ENCODE data around the gene FCN1. TPM values are rescaled to one million over a fixed set of nuclear protein-coding genes. Genes with fewer than 3 reads are reported as not detected.

Gene FCN1
- total and polyA plus RNA-seq, 10 of the 15 experiments (the other 5 are each of a cell fraction or from before 2014, with no cell fraction given) = 0.08 TPM; not detected in 9

DNA sequence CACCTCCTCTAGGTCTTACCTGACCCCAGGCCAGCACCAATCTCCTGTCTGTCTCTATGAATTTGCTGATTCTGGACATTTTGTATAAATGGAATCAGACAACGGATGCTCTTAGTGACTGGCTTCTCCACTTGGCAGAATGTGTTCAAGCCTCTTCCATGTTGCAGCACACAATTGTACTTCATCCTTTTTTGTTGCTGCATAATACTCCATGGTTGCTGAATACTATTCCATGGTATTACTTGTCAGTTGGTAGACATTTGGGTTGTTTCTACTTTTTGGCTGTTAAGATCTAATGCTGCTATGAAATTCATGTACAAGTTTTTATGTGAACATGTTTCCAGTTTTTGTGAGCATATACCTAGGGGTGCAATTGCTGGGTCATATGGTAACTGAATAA is 34.3 kb upstream of the FCN1 start:
- peaks cover 0 to 1% of the 10 kb centered on the region in 2 experiments; a peak in 1 of 4 replicates for H3K27me3 ChIP-seq (replicated peaks in 1 of 2; ENCODE audit: control insufficient read depth in 2 of 2, insufficient read depth in 2 of 2, low read length in 1 of 2)
- 0% methylated on average over 1 of the region's 1 CpG for WGBS (ENCODE audit: insufficient coverage, insufficient replicate concordance, low lambda C conversion rate, missing lambda C conversion rate)
- H3K4me2 ChIP-seq (ENCODE audit: control insufficient read depth, insufficient read depth) = no peak overlapping the region
- FAIRE-seq (no peak), DNase-seq (ENCODE audit: low read depth, low spot score) (no peak), ATAC-seq (no peak)
- H2AFZ ChIP-seq (ENCODE audit: control insufficient read depth, low read depth, low read length) = no peak overlapping the region
- intact Hi-C loops (cut with micrococcal nuclease; ENCODE audit: unreplicated experiment) = no loop called here
- no peak for TF ChIP-seq CEBPZ (IDR thresholded peaks at IDR 0.05; ENCODE audit: low read depth, low read length)
- no peak for TF ChIP-seq MTA2 (IDR thresholded peaks at IDR 0.05; ENCODE audit: low read depth)
- ChIA-PET CTCF (no interaction called here), SMC1A (ENCODE audit: uncharacterized antibody, unreplicated experiment) (no interaction called here), RAD21 (ENCODE audit: unreplicated experiment) (no interaction called here), POLR2A (no interaction called here)
- H3K4me3 ChIP-seq = no peak overlapping the region
- no peak overlapping the region for H3K9ac ChIP-seq (ENCODE audit: control insufficient read depth, insufficient read depth, low read length)
- H3K4me1 ChIP-seq (ENCODE audit: control insufficient read depth, insufficient read depth, low read length) = no peaks in the 10 kb centered on the region
- in situ Hi-C loops (cut with MboI) = no loop called here
- H3K79me2 ChIP-seq (ENCODE audit: control insufficient read depth, insufficient read depth, low read length) = no peaks in the 10 kb centered on the region
- H3K9me3 ChIP-seq (replicated peaks; ENCODE audit: control insufficient read depth, insufficient read depth, low read length) = no peaks in the 10 kb centered on the region; the same call in 2 of the 3 replicates
- H3K27ac ChIP-seq (ENCODE audit: control insufficient read depth, insufficient read depth) = no peak overlapping the region
- BruUV-seq (replicated peaks) = no TSS peak
- no peaks in the 10 kb centered on the region for H4K20me1 ChIP-seq (ENCODE audit: control insufficient read depth, insufficient read depth)
- no peaks in the 10 kb centered on the region for H3K36me3 ChIP-seq (ENCODE audit: control insufficient read depth in 2 of 2, insufficient read depth in 2 of 2, low read length in 1 of 2)

GRCh38 chr9:134951461-134951860 is 33.7 kb upstream of the FCN1 start:
- no peak overlapping the region for H3K9ac ChIP-seq (ENCODE audit: control insufficient read depth, insufficient read depth, low read length)
- DNase-seq (ENCODE audit: low read depth, low spot score) = no peak
- SMC1A ChIA-PET (ENCODE audit: uncharacterized antibody, unreplicated experiment) = no interaction called here
- BruUV-seq (replicated peaks) = no TSS peak
- H3K4me1 ChIP-seq (ENCODE audit: control insufficient read depth, insufficient read depth, low read length) = no peaks in the 10 kb centered on the region
- H3K4me2 ChIP-seq (ENCODE audit: control insufficient read depth, insufficient read depth) = no peak overlapping the region
- H4K20me1 ChIP-seq (ENCODE audit: control insufficient read depth, insufficient read depth) = no peaks in the 10 kb centered on the region
- no peak for ATAC-seq
- POLR2A ChIA-PET = no interaction called here
- 62% methylated on average over 11 of the region's 11 CpGs for WGBS (ENCODE audit: insufficient coverage, insufficient replicate concordance, low lambda C conversion rate, missing lambda C conversion rate)
- H3K79me2 ChIP-seq (ENCODE audit: control insufficient read depth, insufficient read depth, low read length) = no peaks in the 10 kb centered on the region
- peaks cover 0 to 1% of the 10 kb centered on the region in 2 experiments; a peak in 1 of 4 replicates for H3K27me3 ChIP-seq (replicated peaks in 1 of 2; ENCODE audit: control insufficient read depth in 2 of 2, insufficient read depth in 2 of 2, low read length in 1 of 2)
- intact Hi-C loops (cut with micrococcal nuclease; ENCODE audit: unreplicated experiment) (no loop called here), in situ Hi-C loops (cut with MboI) (no loop called here)
- no peak overlapping the region for H2AFZ ChIP-seq (ENCODE audit: control insufficient read depth, low read depth, low read length)
- no peaks in the 10 kb centered on the region for H3K36me3 ChIP-seq (ENCODE audit: control insufficient read depth in 2 of 2, insufficient read depth in 2 of 2, low read length in 1 of 2)
- H3K27ac ChIP-seq (ENCODE audit: control insufficient read depth, insufficient read depth) = no peak overlapping the region
- CTCF ChIA-PET = no interaction called here
- H3K4me3 ChIP-seq = no peak overlapping the region
- H3K9me3 ChIP-seq (replicated peaks; ENCODE audit: control insufficient read depth, insufficient read depth, low read length) = no peaks in the 10 kb centered on the region; the same call in 2 of the 3 replicates
- FAIRE-seq = no peak
- RAD21 ChIA-PET (ENCODE audit: unreplicated experiment) = no interaction called here
- TF ChIP-seq LARP7 (IDR thresholded peaks at IDR 0.05) (no peak), RUNX3 (IDR thresholded peaks at IDR 0.05; ENCODE audit: low read length) (no peak), CHD1 (IDR thresholded peaks at IDR 0.05; ENCODE audit: low read depth, low read length) (no peak), EZH2 (IDR thresholded peaks at IDR 0.05; ENCODE audit: borderline replicate concordance, control insufficient read depth, low read depth, low read length) (no peak), ZNF687 (IDR thresholded peaks at IDR 0.05) (no peak), GATAD2B (conservative IDR thresholded peaks at IDR 0.05; ENCODE audit: low read depth) (no peak), USF2 (IDR thresholded peaks at IDR 0.05; ENCODE audit: borderline replicate concordance, low read depth, low read length) (no peak), BHLHE40 (IDR thresholded peaks at IDR 0.05; ENCODE audit: borderline replicate concordance in 1 of 2, low read depth in 2 of 2, low read length in 1 of 2) (no peak)

All from GM12878 (cell line).